Measurements from ENCODE around the gene NIPAL3. TPM values are rescaled to one million over a fixed set of nuclear protein-coding genes. Genes with fewer than 3 reads are reported as not detected.

The NIPAL3 gene
- total RNA-seq, 1 donor from 2014 or later, result 13.1 TPM

GRCh38 chr1:24391882-24392603 is 23.6 kb upstream of the NIPAL3 start:
- peaks cover 4% of the 10 kb centered on the region for H3K36me3 Mint-ChIP-seq (ENCODE audit: insufficient read depth)
- no peaks in the 10 kb centered on the region for H3K9me3 Mint-ChIP-seq (ENCODE audit: low read depth)
- H3K27me3 Mint-ChIP-seq, result no peaks in the 10 kb centered on the region
- H3K27ac Mint-ChIP-seq, result no peak overlapping the region
- peak; percentile 56 for DNase-seq (ENCODE audit: low spot score, unreplicated experiment)
- peaks cover 16% of the 10 kb centered on the region for H3K4me1 Mint-ChIP-seq (ENCODE audit: low read depth)
- peak; percentile 78 for TF ChIP-seq CTCF (IDR thresholded peaks at IDR 0.05; ENCODE audit: unreplicated experiment)
- H3K4me3 Mint-ChIP-seq (ENCODE audit: low read depth), result no peak overlapping the region

- Mint-ChIP-seq H3K4me3 (ENCODE audit: low read depth) (no peak overlapping the region), H3K27me3 (no peaks in the 10 kb centered on the region), H3K27ac (no peak overlapping the region), H3K36me3 (ENCODE audit: insufficient read depth) (peaks cover 4% of the 10 kb centered on the region), H3K4me1 (ENCODE audit: low read depth) (peaks cover 16% of the 10 kb centered on the region), H3K9me3 (ENCODE audit: low read depth) (no peaks in the 10 kb centered on the region)
- TF ChIP-seq CTCF (IDR thresholded peaks at IDR 0.05; ENCODE audit: unreplicated experiment), result no peak
- no peak for DNase-seq (ENCODE audit: low spot score, unreplicated experiment)
Observed at GRCh38 chr1:24392604-24392946, 23.0 kb upstream of the NIPAL3 start.

GRCh38 chr1:24392982-24393650 is 22.5 kb upstream of the NIPAL3 start:
- Mint-ChIP-seq H3K4me3 (ENCODE audit: low read depth) (no peak overlapping the region), H3K36me3 (ENCODE audit: insufficient read depth) (peaks cover 4% of the 10 kb centered on the region), H3K4me1 (ENCODE audit: low read depth) (peaks cover 16% of the 10 kb centered on the region), H3K27me3 (no peaks in the 10 kb centered on the region), H3K27ac (no peak overlapping the region), H3K9me3 (ENCODE audit: low read depth) (no peaks in the 10 kb centered on the region)
- no peak for TF ChIP-seq CTCF (IDR thresholded peaks at IDR 0.05; ENCODE audit: unreplicated experiment)
- DNase-seq (ENCODE audit: low spot score, unreplicated experiment), result no peak

GRCh38 chr1:24393892-24394291 is 21.7 kb upstream of the NIPAL3 start:
- DNase-seq (ENCODE audit: low spot score, unreplicated experiment), result no peak
- Mint-ChIP-seq H3K9me3 (ENCODE audit: low read depth) (no peaks in the 10 kb centered on the region), H3K27me3 (no peaks in the 10 kb centered on the region), H3K4me3 (ENCODE audit: low read depth) (no peak overlapping the region), H3K27ac (no peak overlapping the region), H3K4me1 (ENCODE audit: low read depth) (peaks cover 10% of the 10 kb centered on the region), H3K36me3 (ENCODE audit: insufficient read depth) (peaks cover 4% of the 10 kb centered on the region)
- TF ChIP-seq CTCF (IDR thresholded peaks at IDR 0.05; ENCODE audit: unreplicated experiment), result no peak

GRCh38 chr1:24400065-24400464 is 15.5 kb upstream of the NIPAL3 start:
- Mint-ChIP-seq H3K4me1 (ENCODE audit: low read depth) (no peaks in the 10 kb centered on the region), H3K27ac (no peak overlapping the region), H3K9me3 (ENCODE audit: low read depth) (no peaks in the 10 kb centered on the region), H3K27me3 (no peaks in the 10 kb centered on the region), H3K36me3 (ENCODE audit: insufficient read depth) (peaks cover 7% of the 10 kb centered on the region), H3K4me3 (ENCODE audit: low read depth) (no peak overlapping the region)
- no peak for TF ChIP-seq CTCF (IDR thresholded peaks at IDR 0.05; ENCODE audit: unreplicated experiment)
- no peak for DNase-seq (ENCODE audit: low spot score, unreplicated experiment)
